MM.1S (cell line): Measurements from ENCODE around the gene ALPL.
A peak's percentile ranks its signal among the peaks of the same experiment; 100 is the strongest.

Experiments used
- CTCF ChIP-seq: fragments of 300-600 bp; sonication (generic); IDR thresholded peaks from 2 replicates; pipeline ENCODE4 v1.5.1; 2016; ENCODE audit warnings: antibody characterized with exemption, low read length, mixed read lengths
- EZH2 ChIP-seq: fragments of 300-600 bp; sonication (generic); optimal IDR thresholded peaks from 2 replicates; pipeline ENCODE3; 2017; ENCODE audit warnings: low read depth, mild to moderate bottlenecking, antibody characterized with exemption, low read length, mixed read lengths
- EZH2phosphoT487 ChIP-seq: fragments of 300-600 bp; sonication (generic); IDR thresholded peaks from 2 replicates; pipeline ENCODE4 v1.6.1; 2018; ENCODE audit warnings: antibody characterized with exemption, low read length

GRCh38 chr1:21534674-21535378 is 25.6 kb downstream of the ALPL start:
- TF ChIP-seq CTCF (peak; percentile 64), EZH2 (no peak), EZH2phosphoT487 (no peak)
